Lower leg skin (tissue), 3 donors: ENCODE measurements around the gene STOML1.

ENCODE experiments used
- POLR2A ChIP-seq, 2 donors: fragments of 450-650 bp; IDR thresholded peaks; one replicate each; pipeline ENCODE4 v1.6.1; 2016 to 2017; ENCODE audit warnings: antibody characterized with exemption in 2 of 2, mild to moderate bottlenecking in 1 of 2, moderate library complexity in 1 of 2
- TF ChIP-seq, protein P1 (sequence below), 3 donors: fragments of 450-650 bp; IDR thresholded peaks; one replicate each; pipeline ENCODE4 v1.5.1; 2016; ENCODE audit warnings: antibody characterized with exemption in 3 of 3, mild to moderate bottlenecking in 3 of 3, moderate library complexity in 2 of 3

- TF ChIP-seq, protein P1, sequence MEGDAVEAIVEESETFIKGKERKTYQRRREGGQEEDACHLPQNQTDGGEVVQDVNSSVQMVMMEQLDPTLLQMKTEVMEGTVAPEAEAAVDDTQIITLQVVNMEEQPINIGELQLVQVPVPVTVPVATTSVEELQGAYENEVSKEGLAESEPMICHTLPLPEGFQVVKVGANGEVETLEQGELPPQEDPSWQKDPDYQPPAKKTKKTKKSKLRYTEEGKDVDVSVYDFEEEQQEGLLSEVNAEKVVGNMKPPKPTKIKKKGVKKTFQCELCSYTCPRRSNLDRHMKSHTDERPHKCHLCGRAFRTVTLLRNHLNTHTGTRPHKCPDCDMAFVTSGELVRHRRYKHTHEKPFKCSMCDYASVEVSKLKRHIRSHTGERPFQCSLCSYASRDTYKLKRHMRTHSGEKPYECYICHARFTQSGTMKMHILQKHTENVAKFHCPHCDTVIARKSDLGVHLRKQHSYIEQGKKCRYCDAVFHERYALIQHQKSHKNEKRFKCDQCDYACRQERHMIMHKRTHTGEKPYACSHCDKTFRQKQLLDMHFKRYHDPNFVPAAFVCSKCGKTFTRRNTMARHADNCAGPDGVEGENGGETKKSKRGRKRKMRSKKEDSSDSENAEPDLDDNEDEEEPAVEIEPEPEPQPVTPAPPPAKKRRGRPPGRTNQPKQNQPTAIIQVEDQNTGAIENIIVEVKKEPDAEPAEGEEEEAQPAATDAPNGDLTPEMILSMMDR (IDR thresholded peaks at IDR 0.05) = no peak
- no peak for TF ChIP-seq POLR2A (IDR thresholded peaks at IDR 0.05)
These were observed 26.4 kb downstream of the STOML1 start for GRCh38 chr15:73965758-73966113.
